Spleen (tissue), 7 donors: ENCODE measurements around the gene HIVEP3.

Experiments used
- CTCF ChIP-seq, 11 experiments: fragments of 200-600 bp in 7 of 11; fragments of 450-650 bp in 4 of 11; sonication (generic) in 4 of 11; IDR thresholded peaks in 8 of 11; conservative IDR thresholded peaks in 3 of 11; 1 replicate in 7 of 11; 2 replicates in 4 of 11; pipeline versions ENCODE4 v1.4.0 to v1.8.0; 2016 to 2021; ENCODE audit warnings: antibody characterized with exemption in 11 of 11, inconsistent platforms in 4 of 11, mild to moderate bottlenecking in 1 of 11
- POLR2A ChIP-seq, 3 donors: fragments of 450-650 bp; IDR thresholded peaks; one replicate each; pipeline ENCODE4 v1.5.1; 2017; ENCODE audit warnings: antibody characterized with exemption in 3 of 3, mild to moderate bottlenecking in 1 of 3
- donor health status: DM: no; HTN: no; CAD: no; lungs with moderate emphysema.
- donor health status: DM: no; HTN: no; CAD: no.
- donor health status: DM: no; HTN: no; CAD: no.

GRCh38 chr1:41513383-41513735 lies 405.4 kb downstream of the HIVEP3 start:
- TF ChIP-seq POLR2A (IDR thresholded peaks at IDR 0.05): no peak
- peak in 5 of 11 experiments; percentile 24 to 42 (median 35) for TF ChIP-seq CTCF (IDR thresholded peaks at IDR 0.05 in 8 of 11, conservative IDR thresholded peaks at IDR 0.05 in 3 of 11)
